T-helper 1 cell (primary cell): ENCODE results near the gene PCCA.
"Not testable (repeated sequence)": the region's sequence is repeated elsewhere in the genome, so short reads cannot be mapped to it uniquely, and the experiment has no call there.

ENCODE experiments used
- DNase-seq, 5 donors: peaks; one replicate each; pipeline ENCODE4 v3.0.0-alpha.2; 2012 to 2020

Gene PCCA

GRCh38 chr13:100197591-100198365 lies 108.9 kb downstream of the PCCA start:
- DNase-seq: no peak

- peak in 1 of 5 donors; percentile 70 for DNase-seq
Observed at GRCh38 chr13:100203696-100204367, 114.9 kb downstream of the PCCA start.

DNA sequence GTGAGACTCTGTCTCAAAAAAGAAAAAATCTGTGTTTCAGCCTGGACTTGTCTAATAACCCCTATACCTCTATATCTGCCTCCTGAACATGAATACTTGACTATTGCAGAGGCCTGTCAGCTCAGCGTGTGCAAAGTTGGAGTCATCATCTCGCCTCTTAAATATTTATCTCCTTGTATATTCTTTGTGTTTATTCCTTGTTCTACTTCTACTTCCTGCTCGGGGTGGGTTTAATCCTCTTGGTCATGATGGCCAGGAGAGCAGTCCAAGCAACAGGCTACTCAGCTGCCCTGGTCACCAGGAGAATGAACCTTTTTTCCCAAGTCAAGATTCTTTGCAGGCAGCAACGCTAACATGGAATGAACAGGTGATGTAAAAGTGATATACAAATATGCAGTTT lies 119.1 kb downstream of the PCCA start:
- DNase-seq: no peak

- no peak for DNase-seq
Observed at GRCh38 chr13:100208626-100209025, 119.7 kb downstream of the PCCA start.

- no peak for DNase-seq
Observed at GRCh38 chr13:100209857-100210825, 121.2 kb downstream of the PCCA start.

- no peak for DNase-seq
Observed at GRCh38 chr13:100211016-100211710, 122.3 kb downstream of the PCCA start.

DNA sequence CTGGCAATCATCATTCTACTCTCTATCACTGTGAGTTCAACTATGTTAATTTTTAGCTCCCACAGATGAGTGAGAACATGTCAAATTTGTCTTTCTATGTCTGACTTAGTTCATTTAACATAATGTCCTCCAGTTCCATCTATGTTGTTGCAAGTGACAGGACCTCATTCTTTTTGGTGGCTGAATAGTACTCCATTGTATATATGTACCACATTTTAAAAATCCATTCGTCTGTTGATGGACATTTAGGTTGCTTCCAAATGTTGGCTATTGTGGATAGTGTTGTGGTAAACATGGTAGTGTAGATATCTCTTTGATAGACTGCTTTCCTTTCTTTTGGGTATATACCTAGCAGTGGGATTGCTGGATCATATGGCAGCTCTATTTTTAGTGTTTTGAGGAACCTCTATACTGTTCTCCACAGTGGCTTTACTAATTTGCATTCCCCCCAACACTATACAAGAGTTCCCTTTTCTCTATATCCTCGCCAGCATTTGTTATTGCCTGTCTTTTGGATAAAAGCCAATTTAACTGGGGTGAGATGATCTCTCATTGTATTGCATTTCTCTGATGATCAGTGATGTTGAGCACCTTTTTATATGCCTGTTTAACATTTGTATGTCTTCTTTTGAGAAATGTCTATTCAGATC lies 124.1 kb downstream of the PCCA start:
- no peak for DNase-seq

- no peak for DNase-seq
Observed at GRCh38 chr13:100213576-100213975, 124.7 kb downstream of the PCCA start.

DNA sequence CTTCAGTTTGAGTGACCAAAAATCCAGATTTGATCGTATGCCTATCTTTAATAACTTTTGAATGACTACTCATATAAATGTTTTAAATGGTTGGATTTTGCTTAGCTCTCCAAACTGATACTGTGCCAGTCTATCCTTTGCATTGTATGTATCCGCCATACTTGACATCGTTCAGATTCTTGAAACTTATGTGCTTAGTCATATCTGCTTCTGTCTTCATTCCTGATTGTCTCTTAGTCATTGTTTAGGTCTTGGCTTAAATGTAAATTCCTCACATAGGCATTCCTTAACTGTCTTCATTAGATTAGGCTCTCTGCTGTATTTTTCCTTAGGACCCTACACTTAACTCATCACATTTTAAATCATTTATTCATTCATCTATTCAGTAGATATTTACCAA lies 126.0 kb downstream of the PCCA start:
- no peak for DNase-seq

DNA sequence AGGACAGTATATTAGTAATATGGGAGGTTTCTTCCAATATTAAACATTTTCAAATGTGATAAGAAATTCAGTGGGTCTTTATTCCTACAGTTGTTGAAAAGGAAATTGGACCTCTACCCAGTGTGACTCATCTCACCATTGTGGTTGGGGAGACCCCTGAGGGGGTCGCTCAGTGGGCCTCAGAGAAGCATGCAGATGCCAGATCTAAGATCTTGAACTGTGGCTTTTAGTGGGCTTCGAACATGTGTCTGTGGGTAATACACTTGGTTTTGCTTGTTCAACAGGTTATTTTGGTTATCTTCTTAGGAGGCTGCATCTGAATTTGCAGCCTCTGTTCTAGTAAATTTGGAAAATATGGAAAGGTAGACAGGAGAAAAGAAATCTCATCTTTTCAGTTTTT lies 132.3 kb downstream of the PCCA start:
- no peak for DNase-seq

- not testable (repeated sequence) for DNase-seq
Observed at GRCh38 chr13:100223966-100224530, 135.2 kb downstream of the PCCA start.

DNA sequence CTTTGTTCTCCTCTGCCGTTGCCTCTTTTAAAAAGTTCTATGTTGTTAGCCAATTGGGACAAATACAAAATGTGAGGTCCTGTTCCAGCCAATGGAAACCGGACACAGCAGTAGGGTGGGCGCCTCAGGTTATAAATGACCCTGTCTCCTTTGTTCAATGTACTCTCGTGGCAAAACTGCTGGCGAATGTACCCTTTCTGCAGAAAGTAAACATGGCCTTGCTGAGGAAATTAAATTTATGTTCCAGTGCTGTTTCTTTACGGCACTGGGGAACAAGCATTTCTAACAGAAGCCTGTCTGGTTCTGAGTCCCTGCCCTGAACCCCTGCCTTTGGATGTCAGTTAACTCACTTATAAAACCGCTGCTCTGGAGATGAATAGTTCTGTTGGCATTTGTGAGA lies 140.7 kb downstream of the PCCA start:
- DNase-seq: no peak

DNA sequence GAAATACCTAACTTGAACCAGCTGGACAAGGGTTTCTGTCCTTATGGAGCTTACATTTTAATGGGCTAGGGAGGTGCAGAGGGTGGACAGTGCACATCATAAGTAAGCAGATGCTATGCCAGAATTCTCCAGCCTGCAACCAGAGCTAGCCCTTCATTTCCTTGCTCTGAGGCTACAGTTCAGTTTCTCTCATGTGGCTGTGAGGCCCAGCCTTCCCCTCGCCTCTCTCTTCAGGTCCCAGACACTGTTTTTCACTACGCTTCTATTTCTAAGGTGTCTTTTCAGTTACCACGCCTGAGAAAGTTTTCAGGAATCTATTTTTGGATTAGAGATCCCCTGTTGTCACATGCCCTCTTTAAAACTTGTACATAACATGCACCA lies 141.9 kb downstream of the PCCA start:
- no peak for DNase-seq

DNA sequence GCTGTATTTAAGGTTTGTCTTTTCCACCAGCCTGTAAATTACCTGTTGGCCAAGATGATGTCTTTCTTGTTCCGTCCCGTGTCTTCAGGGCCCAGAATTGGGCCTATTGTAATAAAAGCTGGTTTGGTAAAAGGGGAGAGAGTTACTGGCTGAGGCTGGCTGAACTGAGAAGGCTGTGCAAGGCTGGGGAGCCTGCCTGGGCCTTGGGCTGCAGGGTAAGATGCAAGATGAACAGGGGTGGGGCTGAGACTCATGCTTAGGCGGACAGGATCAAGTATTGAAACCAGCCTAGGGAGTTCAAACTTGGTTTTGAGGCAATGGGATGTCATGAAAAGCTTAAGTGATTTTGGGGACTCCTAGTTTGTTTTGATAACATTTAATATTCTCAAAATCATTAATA lies 142.3 kb downstream of the PCCA start:
- no peak for DNase-seq

GRCh38 chr13:100234006-100234405 lies 145.1 kb downstream of the PCCA start:
- DNase-seq: no peak

GRCh38 chr13:100234524-100235136 lies 145.7 kb downstream of the PCCA start:
- DNase-seq: no peak

DNA sequence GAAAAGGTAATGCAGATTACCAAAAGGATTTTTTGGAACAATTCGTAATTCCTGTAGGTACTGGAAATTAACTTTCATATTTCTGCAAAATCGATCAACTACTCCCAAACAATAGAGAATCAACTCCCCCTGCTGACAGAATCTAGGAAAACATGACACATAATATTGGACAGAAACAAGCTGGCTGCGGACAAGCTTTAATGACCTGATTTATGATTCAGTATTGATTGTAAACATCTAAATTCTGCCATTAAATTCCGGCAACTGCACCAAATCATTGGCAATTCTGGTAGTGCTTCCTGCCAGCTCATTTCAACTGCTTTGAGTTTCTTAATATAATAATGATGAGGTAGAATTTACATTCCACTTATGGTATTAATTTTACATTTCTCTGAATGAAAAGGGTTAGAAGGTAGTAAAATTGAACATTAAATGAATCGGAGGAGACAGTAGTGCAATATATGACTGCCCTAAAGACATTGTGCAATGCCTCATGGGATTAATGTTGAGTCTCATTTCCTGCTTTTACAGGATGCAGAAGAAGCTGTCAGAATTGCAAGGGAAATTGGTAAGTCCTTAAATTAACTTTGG lies 146.5 kb downstream of the PCCA start:
- DNase-seq: peak in 2 of 5 donors; percentile 2 to 43

GRCh38 chr13:100240109-100240779 lies 151.4 kb downstream of the PCCA start:
- no peak for DNase-seq

DNA sequence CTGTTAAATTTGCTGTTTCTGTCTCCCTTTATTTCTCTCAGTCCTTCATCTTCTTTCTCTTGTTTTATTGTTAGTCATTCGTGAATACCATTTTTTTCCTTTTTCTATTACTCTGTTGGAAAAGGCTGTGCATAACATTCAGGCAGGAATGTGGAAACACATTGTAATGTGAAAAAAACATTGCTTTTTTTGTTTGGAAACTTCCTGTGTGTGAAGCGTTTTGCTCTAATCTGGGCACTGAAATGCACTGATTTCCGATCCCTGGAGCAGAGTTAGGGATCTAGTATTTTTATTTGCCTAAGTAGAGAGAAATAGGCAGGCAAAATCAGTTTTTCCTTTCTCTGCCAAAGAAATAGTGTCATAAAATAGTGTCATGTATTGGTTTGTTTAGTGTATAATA lies 155.5 kb downstream of the PCCA start:
- DNase-seq: no peak

DNA sequence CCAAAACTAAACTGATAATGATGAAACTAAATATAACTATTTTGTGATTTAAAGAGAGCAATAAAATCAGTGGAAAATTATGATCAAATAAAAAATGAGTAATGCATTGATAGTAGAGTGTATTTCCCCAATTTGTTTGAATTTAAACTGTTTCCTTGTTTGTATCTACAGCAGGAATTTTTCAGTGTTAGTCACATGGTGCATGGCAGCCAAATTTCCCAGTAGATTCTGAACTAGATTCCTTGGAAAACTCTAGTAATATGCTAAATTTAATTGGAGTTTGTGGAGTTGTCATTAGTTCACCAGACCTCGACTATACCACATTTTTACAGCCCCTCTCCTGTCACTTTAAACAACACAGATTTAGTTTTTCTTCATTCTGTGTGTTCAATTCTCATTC lies 156.2 kb downstream of the PCCA start:
- no peak for DNase-seq
